ENCODE results near the gene AQP5. TPM values are rescaled to one million over a fixed set of nuclear protein-coding genes. Genes with fewer than 3 reads are reported as not detected.

The AQP5 gene
- total and polyA plus RNA-seq, 2 donors (not counting 3 experiments of a cell fraction or from before 2014, with no cell fraction given): 0.95 to 2.3 TPM

DNA sequence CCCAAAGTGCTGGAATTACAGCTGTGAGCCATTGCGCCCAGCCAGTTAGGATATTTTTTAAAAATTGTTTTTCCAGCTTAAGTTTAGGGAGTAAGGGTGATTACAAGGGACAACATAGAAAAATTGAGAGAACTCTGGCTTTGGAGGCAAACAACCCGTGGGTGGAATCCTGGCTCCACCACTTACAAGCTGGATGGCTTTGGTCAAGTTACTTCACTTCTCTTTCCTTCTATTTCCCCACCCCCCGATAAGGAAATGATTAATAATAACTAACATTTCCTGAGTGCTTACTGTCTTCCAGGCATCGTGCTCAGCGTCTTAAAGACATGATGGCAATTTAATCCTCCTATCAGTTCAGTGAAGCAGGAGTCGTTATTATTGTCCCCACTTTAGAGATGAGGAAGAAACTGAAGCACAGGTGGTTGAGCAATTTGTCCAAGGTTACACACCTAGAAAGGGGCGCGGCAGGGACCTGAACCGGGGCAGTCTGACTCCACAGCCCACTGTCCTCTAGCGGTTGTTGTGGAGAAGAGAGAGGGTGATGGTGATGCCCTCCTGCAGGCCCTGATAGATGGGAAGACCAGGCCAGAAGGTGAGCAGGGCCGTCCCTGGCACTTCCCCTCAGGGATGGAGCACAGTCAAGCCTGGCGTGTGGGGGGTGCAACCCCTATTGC, 41.3 kb upstream of the AQP5 start:
- Histone ChIP-seq H3K9ac (replicated peaks; ENCODE audit: extremely low read depth, insufficient read depth, low read length) (peak overlapping the region; percentile 19), H3K36me3 (ENCODE audit: control insufficient read depth in 2 of 2, extremely low read depth in 1 of 2, insufficient read depth in 2 of 2, low read length in 2 of 2) (no peaks in the 10 kb centered on the region), H3K9me3 (replicated peaks; ENCODE audit: control insufficient read depth, insufficient read depth, low read length) (no peaks in the 10 kb centered on the region), H4K20me1 (replicated peaks; ENCODE audit: control insufficient read depth, extremely low read depth, insufficient read depth, low read length) (no peaks in the 10 kb centered on the region), H3K4me2 (ENCODE audit: insufficient read depth, low read length) (peak overlapping the region; percentile 63), H3K4me3 (replicated peaks in 1 of 3; ENCODE audit: insufficient read depth in 1 of 3, low read depth in 1 of 3, low read length in 3 of 3) (no peak overlapping the region), H3K4me1 (ENCODE audit: control insufficient read depth, extremely low read depth, insufficient read depth, low read length) (peaks cover 16% of the 10 kb centered on the region), H2AFZ (ENCODE audit: low read depth, low read length) (peak overlapping the region; percentile 65), H3K27ac (ENCODE audit: insufficient read depth, low read depth, low read length) (peak overlapping the region; percentile 2), H3K27me3 (ENCODE audit: control insufficient read depth in 2 of 2, insufficient read depth in 2 of 2, low read length in 2 of 2) (no peaks in the 10 kb centered on the region), H3K79me2 (ENCODE audit: control insufficient read depth, insufficient read depth, low read length) (no peaks in the 10 kb centered on the region), H3K9me1 (replicated peaks; ENCODE audit: control insufficient read depth, extremely low read depth, insufficient read depth, low read length) (no peaks in the 10 kb centered on the region)
- peak; percentile 97 for FAIRE-seq
- ChIA-PET POLR2A (no interaction called here), CTCF (interaction anchor here (1.1 to 3.2 kb wide), 9 partner anchors 10 to 136 kb away, joined by 3 to 16 read pairs (median 4); no protein-coding TSS in a partner anchor)
- peak; percentile 65 for DNase-seq (ENCODE audit: low read depth, low spot score)
- dilution Hi-C loops (cut with MboI; ENCODE audit: extremely low pct_ligation_motif_present, low sequenced_read_pairs) (no loop called here), intact Hi-C loops (cut with micrococcal nuclease) (loop anchor here (1.0 kb wide), 2 partner anchors 25 to 52 kb away; no protein-coding TSS in a partner anchor)
- no TSS peak for BruUV-seq (replicated peaks)
- no peak for TF ChIP-seq POLR2A (IDR thresholded peaks at IDR 0.05; ENCODE audit: low read depth, low read length)
- TF ChIP-seq FOS (IDR thresholded peaks at IDR 0.05; ENCODE audit: borderline replicate concordance, insufficient read depth, low read length): peak; percentile 89
- TF ChIP-seq JUN (IDR thresholded peaks at IDR 0.05; ENCODE audit: borderline replicate concordance, insufficient read depth, insufficient read length, low read depth): peak; percentile 62
- TF ChIP-seq POLR2AphosphoS5 (IDR thresholded peaks at IDR 0.05; ENCODE audit: insufficient read depth, low read depth, low read length): peak; percentile 68
- TF ChIP-seq MYC (IDR thresholded peaks at IDR 0.05; ENCODE audit: low read depth, low read length): no peak
- no peak for TF ChIP-seq GATA2 (IDR thresholded peaks at IDR 0.05; ENCODE audit: insufficient read depth, insufficient read length, low read depth, low read length)
- no peak for TF ChIP-seq EZH2 (IDR thresholded peaks at IDR 0.05; ENCODE audit: borderline replicate concordance, low read depth, low read length, severe bottlenecking)
- TF ChIP-seq, protein P1, sequence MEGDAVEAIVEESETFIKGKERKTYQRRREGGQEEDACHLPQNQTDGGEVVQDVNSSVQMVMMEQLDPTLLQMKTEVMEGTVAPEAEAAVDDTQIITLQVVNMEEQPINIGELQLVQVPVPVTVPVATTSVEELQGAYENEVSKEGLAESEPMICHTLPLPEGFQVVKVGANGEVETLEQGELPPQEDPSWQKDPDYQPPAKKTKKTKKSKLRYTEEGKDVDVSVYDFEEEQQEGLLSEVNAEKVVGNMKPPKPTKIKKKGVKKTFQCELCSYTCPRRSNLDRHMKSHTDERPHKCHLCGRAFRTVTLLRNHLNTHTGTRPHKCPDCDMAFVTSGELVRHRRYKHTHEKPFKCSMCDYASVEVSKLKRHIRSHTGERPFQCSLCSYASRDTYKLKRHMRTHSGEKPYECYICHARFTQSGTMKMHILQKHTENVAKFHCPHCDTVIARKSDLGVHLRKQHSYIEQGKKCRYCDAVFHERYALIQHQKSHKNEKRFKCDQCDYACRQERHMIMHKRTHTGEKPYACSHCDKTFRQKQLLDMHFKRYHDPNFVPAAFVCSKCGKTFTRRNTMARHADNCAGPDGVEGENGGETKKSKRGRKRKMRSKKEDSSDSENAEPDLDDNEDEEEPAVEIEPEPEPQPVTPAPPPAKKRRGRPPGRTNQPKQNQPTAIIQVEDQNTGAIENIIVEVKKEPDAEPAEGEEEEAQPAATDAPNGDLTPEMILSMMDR (IDR thresholded peaks at IDR 0.05; ENCODE audit: extremely low read depth in 1 of 2, insufficient read depth in 1 of 2, low read depth in 1 of 2, low read length in 2 of 2): peak in 1 of 2 donors; percentile 9
- TF ChIP-seq, protein P2, sequence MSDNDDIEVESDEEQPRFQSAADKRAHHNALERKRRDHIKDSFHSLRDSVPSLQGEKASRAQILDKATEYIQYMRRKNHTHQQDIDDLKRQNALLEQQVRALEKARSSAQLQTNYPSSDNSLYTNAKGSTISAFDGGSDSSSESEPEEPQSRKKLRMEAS (IDR thresholded peaks at IDR 0.05; ENCODE audit: insufficient read depth, insufficient read length): no peak

Measured in endothelial cell of umbilical vein (primary cell).